HT-29 (cell line): ENCODE results near the gene AFF2. TPM values are rescaled to one million over a fixed set of nuclear protein-coding genes. Genes with fewer than 3 reads are reported as not detected.
"Not testable (repeated sequence)": the region's sequence is repeated elsewhere in the genome, so short reads cannot be mapped to it uniquely, and the experiment has no call there.

ENCODE experiments used
- DNase-seq: peaks from one replicate; pipeline ENCODE4 v3.0.0-alpha.2; 2015; ENCODE audit warnings: low spot score
- total RNA-seq: library from RNA; depleted of rRNA; stranded (reverse); fragments of >200 nt; shearing (Covaris generic); gene quantifications from 2 replicates; pipeline ENCODE4 v1.2.3, GENCODE V29; 2014

Gene AFF2
- total RNA-seq, 1 experiment from 2014 or later = not detected

DNA sequence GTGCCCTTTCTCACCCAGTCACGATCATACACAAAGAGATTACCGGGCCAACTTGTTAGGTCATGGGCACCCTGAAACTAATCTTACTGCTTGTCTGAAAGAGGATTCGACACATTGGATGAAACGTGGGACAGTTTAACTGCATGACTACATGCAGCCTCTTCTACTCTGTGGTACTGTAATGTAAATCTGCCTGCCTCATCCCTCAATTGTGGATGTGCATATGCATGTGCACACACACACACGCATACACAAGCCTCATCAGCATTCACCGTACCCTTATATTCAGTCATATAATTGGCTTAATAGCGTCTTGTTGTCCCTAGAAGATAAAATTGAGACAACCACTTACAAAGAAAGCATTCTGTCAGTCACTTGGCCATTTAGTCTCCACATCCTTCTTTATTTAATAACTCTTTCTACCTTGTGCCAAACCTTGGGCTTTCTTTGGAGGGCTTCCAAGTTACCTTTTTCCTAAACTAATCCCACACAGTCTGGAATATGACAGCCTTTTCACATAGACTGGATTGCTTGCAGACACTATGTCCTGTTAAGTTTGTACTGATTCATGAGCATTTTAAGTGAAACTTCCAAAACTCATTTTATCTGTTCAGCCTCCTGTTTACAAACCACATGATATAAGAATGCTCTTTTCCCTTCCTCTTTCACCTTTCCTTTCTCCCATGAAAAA, 132.9 kb downstream of the AFF2 start:
- DNase-seq = no peak

- no peak for DNase-seq
Observed at GRCh38 chrX:148634591-148634990, 134.2 kb downstream of the AFF2 start.

GRCh38 chrX:148643460-148643859, 143.0 kb downstream of the AFF2 start:
- no peak for DNase-seq

DNA sequence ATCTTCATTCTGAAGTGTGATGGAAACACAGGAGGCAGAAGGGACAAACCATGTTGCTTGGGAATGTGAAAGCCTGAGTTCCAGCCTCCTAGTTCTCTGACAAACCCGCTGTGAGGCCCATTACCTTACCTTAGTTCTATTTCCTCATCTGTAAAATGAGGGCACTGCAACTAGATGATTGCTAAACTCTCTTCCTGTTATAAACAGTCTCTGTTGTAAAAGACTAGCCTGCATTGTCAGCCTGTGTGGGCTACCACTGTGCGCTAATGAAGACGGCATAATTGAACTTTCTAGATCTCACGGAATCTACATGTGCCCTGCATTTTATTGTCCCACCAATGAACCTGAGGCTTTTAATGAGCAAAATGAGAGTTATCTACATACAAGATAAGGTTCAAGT, 147.2 kb downstream of the AFF2 start:
- no peak for DNase-seq

GRCh38 chrX:148649145-148649795, 148.9 kb downstream of the AFF2 start:
- no peak for DNase-seq

GRCh38 chrX:148658115-148658730, 157.8 kb downstream of the AFF2 start:
- DNase-seq = no peak

DNA sequence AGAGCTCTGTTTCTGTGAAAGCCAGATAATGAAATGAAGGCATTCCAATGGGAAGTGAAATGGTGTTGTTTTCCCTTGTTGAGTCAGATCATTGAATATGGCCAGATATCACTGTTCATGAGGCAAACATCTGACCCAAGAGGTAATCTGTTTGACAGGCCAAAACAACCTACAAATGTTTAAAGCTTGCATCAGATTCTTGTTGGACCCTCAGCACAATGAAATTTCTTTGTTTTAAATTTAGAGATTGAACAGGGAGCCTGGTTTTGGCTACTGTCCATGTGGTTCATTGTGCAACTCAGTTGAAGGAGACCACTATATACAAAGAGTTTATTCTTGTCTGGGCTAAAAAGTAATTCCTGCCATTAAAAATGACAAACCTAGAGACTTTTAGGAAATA, 159.1 kb downstream of the AFF2 start:
- no peak for DNase-seq

GRCh38 chrX:148661035-148661434, 160.6 kb downstream of the AFF2 start:
- DNase-seq = no peak

- no peak for DNase-seq
Observed at GRCh38 chrX:148662014-148662413, 161.6 kb downstream of the AFF2 start.

GRCh38 chrX:148664171-148664570, 163.8 kb downstream of the AFF2 start:
- DNase-seq = no peak

- DNase-seq = no peak
Observed at GRCh38 chrX:148664995-148665394, 164.6 kb downstream of the AFF2 start.

DNA sequence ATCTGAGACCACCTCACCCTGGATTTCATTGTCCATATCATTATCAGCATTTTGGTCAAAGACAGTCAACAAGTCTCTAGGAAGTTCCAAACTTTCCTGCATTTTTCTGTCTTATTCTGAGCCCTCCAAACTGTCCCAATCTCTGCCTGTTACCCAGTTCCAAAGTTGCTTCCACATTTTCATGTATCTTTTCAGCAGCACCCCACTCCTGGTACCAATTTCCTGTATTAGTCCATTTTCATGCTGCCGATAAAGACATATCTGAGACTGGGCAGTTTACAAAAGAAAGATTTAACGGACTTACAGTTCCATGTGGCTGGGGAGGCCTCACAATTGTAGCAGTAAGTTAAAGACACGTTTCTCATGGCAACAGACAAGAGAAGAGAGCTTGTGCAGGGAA, 168.8 kb downstream of the AFF2 start:
- not testable (repeated sequence) for DNase-seq

- no peak for DNase-seq
Observed at GRCh38 chrX:148670277-148670676, 169.9 kb downstream of the AFF2 start.

DNA sequence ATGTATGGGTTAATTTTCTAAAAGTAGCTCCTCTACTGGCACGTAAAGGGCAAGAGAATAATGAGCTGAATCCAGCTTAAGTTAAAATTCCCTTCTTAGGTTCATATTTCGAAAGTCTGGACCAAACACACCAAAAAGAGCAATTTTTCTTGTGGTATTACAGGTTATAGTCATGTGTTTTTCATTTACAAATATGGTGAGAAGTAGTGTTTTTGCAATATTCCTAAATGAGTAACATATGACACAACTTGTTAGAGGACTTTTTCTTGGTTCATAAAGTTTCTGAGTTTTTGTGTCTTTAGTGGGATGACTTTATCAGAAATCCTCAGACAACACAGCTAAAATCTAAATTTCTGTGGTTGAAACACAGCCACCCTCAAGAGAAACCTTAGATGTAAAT, 172.1 kb downstream of the AFF2 start:
- no peak for DNase-seq

DNA sequence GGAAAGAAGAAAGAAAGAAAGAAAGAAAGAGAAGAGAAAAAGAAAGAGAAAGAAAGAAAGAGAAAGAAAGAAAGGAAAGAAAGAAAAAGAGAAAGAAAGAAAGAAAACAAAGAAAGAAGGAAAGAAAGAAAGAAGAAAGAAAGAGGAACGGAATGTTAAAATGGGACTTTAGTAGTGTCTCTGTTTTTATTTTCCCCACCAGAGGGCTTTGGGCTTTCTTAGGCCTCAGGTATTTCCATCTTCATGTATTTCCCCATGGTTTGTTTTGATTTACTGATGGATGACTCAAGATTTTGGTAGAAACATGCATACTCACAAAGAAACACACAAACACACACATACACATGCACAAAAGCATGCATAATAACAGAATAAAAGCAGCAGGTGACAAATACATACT, 181.2 kb downstream of the AFF2 start:
- no peak for DNase-seq

DNA sequence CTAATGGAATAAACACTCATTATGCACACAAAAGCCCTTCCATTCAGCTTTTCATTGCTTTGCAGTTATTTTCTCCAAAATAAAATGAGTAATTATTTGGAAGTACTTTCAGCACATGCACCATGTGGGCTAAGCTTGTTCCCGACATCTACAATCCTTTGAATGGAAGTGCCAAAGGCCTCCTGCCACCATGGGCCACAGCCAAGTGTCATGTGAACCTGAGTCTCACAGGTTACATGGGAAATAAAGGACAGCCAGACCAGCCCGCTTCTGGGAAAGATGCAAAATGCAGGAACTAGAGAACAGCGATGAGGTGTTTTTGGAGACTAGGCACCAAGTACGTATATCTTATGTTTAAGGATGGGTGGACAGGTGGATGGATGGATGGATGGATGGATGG, 181.8 kb downstream of the AFF2 start:
- no peak for DNase-seq

- DNase-seq = no peak
Observed at GRCh38 chrX:148691456-148691855, 191.0 kb downstream of the AFF2 start.

GRCh38 chrX:148695255-148695654, 194.8 kb downstream of the AFF2 start:
- no peak for DNase-seq

DNA sequence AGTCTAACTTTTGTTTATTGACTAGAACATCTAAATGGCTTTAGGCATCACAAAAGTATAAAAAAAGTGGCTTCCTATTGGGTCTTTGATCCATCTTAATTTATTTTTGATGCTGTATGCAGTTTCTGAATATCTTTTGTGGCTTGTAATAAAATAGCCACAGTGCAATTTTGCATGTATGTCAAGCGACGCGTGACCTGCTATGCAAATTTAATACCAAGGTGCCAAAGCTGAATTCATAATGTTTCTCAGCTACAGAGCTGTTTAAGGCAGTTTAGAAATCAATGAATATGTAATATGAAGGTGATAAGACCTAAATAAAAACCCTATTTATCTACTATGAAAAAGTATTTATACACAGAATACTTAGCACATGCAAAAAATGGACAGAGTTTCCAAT, 197.8 kb downstream of the AFF2 start:
- no peak for DNase-seq

- DNase-seq = no peak
Observed at GRCh38 chrX:148700021-148700420, 199.6 kb downstream of the AFF2 start.

- DNase-seq = no peak
Observed at GRCh38 chrX:148713981-148714380, 213.6 kb downstream of the AFF2 start.

DNA sequence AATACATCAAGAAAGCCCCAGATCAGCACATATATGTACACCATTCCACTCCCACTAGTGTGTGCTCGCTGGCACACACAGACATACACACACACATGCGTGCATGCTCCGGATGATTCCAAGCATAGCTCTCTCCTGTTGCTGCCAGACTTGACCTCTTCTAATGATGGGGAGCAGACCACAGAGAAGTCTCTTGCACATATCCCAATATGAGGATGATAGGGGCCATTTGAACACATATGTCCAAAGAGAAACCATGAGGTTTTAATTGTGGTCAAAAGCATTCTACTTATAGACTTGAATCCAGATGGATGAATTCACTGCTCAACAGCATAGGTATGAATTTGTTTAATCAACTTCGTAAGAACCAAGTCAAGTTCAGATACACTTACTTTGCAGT, 214.9 kb downstream of the AFF2 start:
- DNase-seq = no peak

DNA sequence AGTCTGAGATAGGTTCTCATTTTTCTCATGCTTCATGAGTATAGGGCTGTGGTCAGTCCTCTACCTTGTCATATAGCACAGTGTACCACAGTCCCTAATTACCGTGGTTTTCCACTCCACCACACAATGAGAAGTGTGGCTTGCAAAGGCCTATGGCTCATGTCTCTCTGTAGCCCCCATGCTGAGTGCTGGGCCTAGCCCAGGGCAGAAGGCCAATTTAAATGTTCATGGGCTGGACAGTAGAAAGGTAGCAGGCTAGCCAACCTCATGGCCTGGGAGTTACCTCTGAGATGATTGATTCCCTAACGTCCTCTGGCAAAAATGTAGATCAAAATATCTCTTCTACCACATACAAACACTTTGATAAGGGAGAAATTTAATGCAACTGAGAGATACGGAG, 222.5 kb downstream of the AFF2 start:
- no peak for DNase-seq
